HG02623 (cell line): ENCODE results near the gene TSPAN32.

ENCODE experiments used
- ATAC-seq: cut with Tn5 transposase; IDR thresholded peaks from one replicate; pipeline ENCODE4 v1.9.1; 2021; ENCODE audit warnings: moderate library complexity; ENCODE audit not compliant: unreplicated experiment

TSPAN32 gene, protein sequence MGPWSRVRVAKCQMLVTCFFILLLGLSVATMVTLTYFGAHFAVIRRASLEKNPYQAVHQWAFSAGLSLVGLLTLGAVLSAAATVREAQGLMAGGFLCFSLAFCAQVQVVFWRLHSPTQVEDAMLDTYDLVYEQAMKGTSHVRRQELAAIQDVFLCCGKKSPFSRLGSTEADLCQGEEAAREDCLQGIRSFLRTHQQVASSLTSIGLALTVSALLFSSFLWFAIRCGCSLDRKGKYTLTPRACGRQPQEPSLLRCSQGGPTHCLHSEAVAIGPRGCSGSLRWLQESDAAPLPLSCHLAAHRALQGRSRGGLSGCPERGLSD

DNA sequence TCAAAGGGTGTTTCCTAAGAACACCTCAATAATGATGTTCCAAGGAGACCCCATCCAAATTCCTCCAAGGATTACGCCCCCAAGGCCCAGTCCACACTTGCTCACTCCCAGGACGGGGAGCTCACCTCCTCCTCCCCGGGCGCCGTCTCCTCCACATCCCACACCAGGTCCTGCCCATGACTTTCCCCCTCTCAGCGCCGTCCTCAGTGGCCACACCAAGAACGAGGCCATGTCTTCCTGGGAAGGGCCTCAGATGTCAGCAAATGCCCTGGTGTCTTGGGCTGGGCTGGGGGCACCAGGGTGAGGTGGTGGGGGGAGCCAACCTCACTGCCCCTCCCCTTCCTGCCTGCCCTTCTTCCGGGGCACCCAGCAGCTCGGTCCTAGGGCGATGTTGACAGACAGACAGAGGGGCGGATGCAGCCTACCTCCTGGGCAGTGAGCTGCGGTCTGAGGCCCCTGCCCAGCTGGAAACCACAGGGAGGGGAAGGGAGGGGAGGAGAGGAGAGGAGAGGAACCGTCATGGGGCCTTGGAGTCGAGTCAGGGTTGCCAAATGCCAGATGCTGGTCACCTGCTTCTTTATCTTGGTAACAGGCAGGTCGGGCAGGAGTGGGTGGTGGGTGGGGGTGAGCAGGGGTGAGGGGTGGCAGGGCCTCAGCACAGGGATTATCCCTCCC is at the start of gene TSPAN32, which contains the start of gene C11orf21:
TSS of gene TSPAN32 (plus strand) at position 383 of the 675 bp plus-strand sequence. CDS start at position 520, 137 bp downstream.
TSS of gene C11orf21 (minus strand) at position 288 of the 675 bp plus-strand sequence. CDS start at position 178, 110 bp downstream.
- ATAC-seq, result no peak

DNA sequence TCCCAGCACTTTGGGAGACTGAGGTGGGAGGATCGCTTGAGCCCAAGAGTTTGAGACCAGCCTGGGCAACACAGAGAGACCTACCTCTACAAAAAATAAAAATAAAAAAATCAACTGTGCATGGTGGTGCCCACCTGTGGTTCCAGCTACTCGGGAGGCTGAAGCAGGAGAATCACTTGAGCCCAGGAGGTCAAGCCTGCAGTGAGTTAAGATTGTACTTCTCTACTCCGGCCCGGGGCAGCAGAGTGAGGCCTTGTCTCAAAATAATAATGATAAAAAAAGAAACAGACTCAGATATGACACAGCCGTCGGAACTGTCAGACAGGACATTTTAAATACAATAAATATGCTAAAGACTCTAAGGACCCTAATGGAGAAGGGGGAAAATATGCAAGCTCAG is 49.8 kb upstream of the TSPAN32 start:
- no peak for ATAC-seq

DNA sequence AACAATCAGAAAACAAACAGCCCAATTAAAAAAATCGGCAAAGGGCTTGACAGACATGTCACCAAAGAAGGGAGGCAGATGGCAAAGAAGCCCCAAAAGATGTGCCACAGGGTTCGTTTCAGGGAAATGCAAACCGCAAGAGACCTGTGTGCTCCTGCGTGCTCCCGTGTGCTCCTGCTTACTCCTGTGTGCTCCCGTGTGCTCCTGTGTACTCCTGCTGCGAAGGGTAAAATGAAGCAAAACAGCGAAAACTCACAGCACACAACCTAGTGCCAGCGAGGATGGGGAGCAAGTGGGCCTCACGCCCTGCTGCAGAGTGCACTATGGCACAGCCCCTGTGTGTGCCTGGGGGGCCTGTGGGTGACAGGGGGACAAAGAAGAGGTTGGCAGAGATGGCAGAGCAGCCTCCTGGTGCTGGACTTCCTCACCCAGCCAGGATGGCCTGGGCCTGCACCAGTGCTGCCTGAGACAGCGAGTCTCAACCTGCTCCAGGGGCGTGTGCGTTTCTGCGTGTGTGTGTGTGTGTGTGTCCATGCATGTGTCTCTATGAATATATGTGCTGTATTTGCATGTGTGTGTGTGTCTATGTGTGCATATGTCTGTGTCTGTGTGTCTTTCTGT is 45.4 kb upstream of the TSPAN32 start:
- ATAC-seq, result no peak

DNA sequence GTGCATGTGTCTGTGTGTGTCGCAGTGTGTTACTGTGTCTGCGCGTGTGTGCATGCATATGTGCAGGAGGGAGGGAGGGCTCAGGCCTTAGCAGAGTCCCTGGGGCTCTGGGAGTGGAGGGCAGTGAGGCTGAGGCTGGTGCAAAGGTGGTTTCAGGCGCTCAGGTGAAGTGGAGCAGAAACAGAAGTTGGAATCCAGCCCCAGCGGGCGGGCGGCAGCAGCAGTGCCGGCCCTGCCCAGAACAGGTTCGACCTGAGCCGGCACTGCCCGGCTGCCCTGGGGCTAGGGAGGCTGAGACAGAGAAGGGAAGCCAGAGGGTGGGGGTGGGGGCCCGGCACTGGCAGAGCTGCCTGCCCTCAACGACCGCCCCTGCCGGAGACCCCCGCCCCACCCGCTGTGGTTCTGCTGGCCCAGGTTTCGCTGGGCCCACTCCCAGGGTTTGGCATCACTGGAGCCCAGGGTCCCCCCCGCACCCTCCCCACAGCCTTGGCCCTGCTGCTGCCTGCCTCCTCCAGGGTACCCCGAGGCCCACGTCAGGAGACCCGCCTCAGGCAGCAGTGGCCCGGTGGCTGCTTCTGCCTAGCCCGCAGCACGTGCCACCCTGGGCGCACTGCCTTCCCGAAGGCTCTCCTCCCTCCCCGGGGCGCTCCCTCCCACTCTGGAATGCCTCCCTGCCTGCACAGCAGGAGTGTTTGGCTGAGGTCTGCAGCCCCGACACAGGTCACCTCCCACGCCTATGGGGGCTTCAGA is 44.7 kb upstream of the TSPAN32 start:
- ATAC-seq, result no peak

DNA sequence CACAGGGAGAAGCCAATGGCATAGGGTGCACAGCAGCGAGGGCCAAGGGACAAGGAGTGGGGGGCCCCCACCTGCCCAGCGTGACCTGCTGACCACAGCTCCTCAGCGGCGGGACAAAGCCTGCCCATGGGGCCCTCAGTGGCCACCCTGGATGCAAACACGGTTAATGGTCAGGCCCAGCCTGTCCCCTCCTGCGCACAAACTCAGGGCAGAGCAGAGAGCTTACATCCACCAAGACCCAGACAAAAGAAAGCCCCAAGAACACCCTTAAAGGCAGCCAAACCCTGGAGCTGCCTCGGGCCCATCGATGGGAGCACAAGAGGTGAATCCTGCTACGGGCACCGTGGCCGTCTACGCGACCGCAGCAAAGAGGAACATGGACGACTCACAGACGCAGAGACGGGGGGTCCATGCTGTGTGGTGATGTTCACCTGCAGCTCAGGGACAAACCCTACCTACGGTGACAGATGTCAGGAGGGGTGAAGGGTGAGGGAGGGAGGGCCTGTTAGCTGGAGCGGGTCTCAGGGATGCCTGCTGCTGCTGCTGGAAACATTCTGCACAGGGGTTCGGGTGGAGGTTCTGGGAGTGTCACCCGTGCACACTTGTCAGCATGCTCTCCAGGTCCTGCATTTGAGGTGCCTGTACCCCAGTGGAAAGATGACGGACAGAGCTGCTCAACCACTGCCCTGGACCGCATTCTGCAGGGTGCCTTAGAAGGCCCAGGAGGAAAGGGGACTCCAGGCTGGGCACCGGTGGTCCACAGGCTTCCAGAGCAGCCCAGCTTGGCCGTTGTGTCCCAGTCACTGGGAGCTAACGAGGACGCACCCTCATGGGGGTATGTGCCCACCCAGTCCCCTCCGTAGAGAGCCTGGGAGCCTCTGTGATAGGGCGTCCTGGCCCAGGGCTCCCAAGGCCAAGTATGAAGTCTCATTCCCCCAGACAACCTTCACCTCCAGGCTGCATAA is 43.0 kb upstream of the TSPAN32 start:
- no peak for ATAC-seq

DNA sequence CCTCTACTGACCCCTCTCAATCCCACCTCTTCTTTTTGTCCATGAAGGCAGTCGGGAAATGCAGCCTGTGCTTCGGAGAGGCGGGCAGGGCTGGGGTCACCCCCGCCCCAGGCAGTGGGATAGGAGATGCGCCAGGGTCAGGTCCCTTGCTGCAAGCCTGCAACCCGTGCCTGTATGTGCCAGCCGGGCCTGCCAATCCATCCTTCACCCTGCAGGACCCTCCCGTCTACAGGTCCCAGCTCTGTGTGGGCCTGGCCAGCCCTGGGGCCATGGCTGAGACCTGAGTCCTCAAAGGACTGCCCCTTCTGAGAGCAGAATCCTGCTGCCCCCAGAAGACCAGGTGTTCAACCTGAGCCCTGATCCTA is 42.4 kb upstream of the TSPAN32 start:
- no peak for ATAC-seq

DNA sequence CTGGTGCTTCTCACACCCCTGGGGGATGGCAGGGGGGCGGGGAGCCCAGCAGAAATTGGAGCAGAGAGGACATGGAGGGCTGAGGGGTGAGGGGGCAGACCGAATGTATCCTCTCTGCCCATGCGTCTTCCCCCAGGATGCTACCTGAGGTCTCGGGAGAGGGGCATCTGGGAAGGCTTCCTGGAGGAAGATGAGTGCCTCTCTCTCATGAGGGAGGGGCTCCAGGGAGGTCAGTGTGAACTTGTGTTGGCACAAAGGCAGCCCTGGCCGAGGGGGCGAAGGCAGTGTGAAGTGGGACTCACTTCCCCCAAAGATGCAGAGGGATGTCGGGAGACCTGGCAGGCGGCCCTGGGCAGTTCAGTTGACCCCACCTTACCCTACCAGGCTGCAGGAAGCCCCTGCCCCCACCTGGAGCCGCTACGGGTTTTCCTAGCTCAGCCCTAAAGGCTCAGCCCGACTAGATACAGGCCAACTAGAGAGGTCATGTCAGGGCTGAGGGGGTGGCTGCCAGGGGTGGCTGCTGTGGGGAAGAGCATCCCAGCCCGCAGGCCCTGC is 41.8 kb upstream of the TSPAN32 start:
- no peak for ATAC-seq

DNA sequence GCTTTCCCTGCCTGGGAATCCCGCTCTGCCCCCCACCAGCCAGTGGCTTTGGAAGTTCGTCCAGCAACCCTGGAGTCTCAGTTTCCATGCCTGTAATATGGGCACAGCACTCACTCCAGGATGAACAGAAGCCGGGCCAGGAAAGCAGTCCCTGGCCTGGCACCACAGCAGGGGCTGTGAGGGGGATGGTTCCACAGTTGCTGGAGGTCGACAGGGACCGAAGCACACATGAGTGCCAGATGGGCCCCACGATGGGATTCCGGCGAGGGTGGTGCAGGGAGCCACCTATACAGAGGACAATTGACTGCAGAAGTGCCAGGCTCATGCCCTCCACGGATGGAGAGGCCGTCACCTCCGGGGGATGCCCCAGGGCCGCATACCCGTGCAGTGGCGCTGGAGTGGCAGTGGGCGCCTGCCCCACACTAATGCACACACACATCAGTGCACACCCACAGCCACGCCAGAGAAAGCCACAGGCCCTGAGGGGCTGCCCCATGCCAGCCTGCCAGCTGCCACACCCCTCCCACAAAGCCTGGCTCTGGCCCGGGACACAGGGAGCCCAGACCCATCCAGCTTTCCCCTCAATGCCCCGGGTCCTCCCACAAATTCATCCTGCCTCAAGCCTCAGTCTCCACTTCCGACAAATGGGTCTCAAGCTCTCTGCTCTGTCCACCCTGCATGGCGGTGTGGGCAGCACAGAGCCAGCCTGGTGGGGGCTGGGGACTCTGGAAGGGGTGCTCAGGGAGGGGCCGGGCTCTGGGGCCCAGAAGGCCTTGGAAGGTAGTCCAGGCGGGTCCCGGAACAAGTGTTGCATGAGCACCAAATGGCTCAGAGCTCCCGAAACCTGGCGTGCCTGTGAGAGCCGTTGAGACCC is 41.1 kb upstream of the TSPAN32 start:
- ATAC-seq, result no peak

DNA sequence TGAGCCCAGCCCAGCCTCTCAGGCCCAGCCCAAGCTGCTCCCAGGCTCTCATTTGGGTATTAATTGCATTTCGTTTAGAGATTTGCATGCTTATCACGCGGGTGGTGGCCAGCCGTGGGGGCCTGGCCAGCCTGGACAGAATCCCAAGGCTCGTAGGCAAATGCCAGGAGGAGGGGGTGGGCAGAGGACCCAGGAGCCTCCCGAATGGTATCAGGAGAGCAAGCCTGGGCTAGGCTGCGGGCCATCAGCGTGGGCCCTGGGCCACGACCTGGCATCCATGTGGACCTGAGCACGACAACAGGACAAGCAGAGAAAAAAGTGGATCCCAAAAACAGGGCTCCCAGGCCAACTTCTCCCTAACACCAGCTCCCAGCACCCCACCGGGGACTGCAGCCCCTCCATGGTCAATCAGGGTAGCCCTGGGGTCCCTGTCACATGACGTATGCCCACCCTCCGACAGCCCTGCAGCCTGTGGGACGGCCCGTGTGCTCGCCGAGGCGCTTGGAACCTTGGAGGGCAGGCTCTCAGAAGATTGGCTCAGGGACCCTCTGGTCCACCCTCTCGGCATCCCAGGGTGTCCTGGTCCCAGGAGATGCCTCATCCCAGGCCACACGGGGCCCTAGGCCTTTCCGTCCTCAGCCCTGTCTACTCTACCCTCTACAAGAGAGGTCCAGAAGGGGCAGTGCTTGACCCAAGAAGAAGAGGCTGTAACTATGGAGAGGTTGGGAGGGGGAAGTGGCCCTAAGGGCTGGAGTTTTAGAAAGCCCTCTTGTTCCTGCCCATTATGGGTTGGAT is 40.2 kb upstream of the TSPAN32 start:
- ATAC-seq, result no peak

DNA sequence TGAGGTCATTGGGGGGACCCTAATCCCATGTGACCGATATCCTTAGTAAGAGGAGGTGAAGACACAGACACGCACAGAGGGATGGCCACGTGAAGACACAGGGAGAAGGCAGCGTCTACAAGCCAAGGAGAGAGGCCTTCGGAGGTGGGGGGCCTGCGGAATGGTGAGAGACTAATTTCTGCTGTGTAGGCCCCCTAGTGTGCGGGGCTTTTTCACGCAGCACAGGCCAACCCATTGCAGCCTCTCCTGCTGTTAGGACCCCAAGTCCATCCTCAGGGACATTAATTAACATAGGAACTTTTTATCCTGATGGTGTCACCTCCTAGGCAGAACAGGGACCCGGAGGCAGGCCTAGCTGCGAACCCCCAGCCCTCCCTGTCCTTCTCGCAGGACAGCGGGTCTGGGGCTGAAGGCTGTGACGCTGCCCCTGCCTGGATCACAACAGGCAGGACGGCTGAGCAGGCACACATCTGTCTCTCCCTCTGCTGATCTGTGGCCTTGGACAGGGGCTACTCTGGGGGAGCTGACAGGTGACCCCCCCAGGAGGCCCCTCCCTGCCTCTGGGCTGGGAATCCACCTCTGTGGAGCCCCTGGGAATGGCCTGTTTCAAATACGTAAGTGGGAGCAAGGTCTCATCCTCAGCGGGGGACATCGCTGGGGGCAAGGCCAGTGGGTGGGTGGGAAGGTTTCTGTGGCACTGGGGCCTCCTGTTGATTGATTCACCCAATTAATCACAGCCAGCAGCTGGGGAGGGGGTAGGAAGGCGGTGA is 39.3 kb upstream of the TSPAN32 start:
- ATAC-seq, result no peak

DNA sequence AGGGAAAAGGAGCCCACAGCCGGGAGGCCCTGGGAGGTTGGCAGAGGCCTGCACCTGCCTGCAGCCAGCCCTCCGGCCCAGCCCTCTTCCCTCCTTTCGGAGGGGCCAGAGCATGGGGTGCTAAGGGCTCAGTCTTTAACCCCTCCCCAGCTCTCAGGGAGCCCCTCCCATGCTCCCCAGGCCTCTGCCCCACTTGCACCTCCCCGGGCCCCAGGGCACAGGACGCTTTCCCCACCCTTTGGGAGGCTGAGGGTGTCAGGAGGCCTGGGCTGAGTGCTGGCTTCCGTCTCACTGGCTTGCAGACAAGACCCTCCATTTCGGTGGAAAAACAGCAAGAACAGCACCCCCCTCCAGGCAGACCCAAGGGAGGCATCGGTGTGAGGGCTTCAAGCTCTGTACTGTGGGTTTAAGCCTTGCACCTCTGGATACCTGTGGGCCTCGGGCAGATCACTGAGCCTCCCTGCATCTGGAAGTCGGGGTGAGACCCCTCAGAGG is 38.7 kb upstream of the TSPAN32 start:
- ATAC-seq, result no peak

DNA sequence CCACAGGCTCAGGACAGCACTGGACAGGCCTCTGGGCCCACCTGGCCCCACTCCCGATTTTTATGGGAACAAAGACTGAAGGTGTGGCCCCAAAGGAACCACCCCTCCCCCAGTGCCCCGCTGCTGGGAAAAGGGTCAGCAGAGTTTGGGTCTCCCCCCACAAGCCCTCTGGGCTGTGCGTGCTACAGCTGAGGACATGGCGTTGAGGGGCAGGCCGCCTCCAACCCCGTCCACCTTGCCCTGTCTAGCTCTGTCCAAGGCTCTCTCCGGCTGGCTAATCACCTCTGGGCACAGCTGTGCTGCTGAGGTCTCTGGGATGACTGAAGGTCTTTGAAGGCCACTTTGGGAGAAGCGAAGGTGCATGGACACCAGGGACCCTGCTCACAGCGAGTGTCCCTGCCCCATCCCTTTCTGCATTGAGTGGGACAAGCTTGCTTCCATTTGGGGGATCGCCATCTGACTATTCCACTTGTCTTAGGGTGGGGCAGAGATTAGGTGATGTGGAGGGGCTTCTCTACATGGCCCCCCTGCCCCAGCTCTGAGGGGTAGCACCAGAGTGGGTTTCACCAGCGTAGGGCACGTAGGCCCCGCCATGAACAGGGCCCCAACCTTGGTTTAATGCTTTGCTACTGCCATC is 38.0 kb upstream of the TSPAN32 start:
- no peak for ATAC-seq

DNA sequence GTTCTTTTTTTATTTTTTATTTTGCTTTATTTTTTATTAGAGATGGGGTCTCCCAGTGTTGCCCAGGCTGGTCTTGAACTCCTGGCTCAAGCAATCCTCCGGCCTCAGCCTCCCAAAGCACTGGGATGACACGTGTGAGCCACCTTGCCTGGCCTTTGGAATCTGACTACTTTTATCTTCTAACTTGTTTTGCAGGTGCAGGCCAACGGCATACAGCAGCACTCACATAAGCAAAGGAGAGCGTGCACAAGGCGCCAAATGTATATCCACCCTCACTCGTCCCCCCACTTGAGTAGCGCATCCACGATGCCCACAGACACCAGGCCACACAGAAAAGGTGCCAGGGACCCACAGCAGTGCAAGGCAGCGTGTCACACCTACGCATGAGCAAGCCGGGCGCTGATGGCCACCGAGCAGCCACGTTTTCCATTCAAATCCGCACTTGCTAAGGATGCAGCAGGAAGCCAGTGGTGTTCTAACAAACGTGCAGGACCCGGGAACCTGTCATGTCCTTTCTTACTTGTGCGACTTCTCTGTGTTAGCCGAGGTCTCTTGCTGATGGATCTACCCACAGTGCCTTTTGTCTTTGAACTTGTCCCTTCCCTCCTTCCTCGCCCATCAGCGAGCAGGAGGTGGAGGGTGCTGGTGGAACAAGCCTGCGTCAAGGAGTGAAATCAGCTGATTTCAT is 37.3 kb upstream of the TSPAN32 start:
- ATAC-seq, result no peak

DNA sequence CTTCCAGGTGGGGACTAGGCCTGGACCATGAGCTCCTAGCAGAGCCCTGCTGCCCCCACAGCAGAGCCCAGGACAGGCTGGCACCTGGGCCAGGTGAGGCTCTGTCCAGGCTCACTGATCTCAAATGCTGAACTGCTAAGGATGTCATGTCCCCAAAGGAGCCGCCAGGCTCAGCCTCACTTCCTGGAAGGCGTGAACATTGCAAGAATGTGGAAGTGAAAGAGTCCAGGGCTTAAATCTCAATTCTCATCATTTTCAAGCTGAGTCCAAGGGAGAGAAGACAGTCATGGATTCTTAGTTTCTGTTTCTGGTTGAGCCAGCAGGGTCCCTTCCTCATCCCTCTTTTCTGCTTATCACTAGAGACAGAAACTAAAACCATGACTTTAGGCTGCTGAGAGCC is 36.4 kb upstream of the TSPAN32 start:
- no peak for ATAC-seq

DNA sequence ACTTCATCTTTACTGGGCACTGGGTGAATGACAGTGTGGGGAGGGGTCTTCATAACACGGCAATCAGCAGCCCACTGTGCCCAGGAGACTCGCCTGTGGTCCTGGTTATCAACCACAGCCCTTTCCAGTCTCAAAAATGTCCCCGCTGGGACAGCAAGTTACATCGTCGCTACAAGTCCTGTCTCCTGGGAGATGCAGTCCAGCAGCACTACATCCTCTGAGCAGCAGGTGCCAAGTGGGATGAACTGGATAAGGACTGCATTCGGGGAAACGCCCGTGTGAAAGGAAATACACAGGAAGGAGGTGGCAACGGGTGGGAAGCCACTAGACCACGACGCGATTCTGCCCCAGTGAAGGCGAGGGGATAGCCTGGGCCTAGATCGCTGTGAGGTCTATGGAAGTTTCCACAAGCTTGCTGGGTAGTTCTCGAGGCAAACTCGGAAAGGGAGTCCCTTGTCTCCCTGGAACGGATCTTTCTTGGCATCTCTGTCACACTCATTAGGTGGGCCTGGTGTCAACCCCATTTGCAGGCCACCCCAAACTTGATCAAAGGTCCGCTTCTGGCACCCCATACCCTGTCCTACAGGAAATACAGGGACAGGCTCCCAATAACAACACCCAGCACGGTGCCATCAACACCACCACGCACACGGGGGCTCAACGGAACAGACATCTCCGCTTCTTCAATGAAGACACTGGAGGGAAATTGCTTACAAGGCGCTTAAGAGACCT is 35.8 kb upstream of the TSPAN32 start:
- ATAC-seq, result no peak
